GM21786 (cell line): ENCODE measurements around the gene GMEB1.
"Not testable (repeated sequence)": the region's sequence is repeated elsewhere in the genome, so short reads cannot be mapped to it uniquely, and the experiment has no call there.

Experiments
- ATAC-seq: cut with Tn5 transposase; IDR thresholded peaks from one replicate; pipeline ENCODE4 v1.9.1; 2021; ENCODE audit not compliant: unreplicated experiment

GMEB1 gene

DNA sequence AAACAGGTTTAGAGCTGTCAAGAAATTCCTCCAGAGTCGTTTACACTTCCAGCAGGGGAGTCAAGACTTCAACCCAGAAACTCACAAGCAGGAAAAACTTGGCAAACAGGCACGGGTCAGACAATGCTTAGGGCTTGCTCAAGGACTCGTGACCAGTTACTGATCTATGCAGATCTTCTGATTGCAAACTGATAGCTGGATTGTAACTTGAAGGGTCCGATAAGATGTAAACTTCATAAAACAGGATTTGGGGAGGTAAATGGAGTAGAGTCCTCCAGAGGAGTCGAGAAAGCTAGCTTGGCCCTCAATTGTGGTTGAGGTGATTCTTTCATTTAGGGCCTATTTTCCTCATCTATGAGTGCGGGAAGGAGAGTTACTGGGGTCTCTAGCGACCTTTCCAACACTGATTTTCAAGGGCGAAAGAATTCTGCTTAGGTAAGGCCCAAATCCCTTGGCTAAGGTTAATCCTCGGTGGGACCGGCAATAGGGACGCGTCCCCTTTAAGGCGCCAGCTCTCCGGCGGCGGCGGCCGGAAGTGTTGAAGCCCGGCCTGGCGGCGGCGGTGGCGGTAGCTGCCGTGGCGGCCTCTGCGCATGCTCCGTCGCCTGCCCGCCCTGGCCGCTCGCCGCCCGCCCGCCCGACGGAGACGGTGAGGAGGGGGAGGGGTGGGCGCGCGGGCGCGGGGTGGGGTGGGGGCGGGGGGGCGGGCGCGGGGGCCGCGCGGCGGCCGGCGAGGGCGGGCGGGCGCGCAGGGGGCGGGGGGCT is at the start of gene GMEB1:
TSS of gene GMEB1 (plus strand) at position 594 of the 765 bp plus-strand sequence. CDS start 14,829 bp downstream, outside the sequence.
- ATAC-seq, result peak; percentile 64

DNA sequence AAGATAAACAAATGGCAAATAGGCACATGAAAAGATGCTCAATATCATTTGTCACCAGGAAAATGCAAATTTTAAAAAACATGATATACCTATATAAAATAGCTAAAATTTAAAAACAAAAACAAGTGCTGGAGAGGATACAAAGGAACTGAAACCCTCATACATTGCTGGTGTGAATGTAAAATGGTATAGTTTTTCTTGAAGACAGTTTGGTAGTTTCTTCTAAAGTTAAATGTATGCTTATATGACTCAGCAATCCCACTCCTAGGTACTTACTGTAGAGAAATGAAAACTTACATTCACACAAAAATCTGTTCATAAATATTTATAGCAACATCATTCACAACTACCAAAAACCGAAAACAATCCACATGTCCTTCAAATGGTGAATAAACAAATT is 36.9 kb upstream of the GMEB1 start:
- no peak for ATAC-seq

GRCh38 chr1:28632560-28632959 is 36.0 kb upstream of the GMEB1 start:
- no peak for ATAC-seq

GRCh38 chr1:28640766-28641165 is 27.8 kb upstream of the GMEB1 start:
- no peak for ATAC-seq

- peak; percentile 5 for ATAC-seq
Measured at GRCh38 chr1:28642056-28642846, 26.3 kb upstream of the GMEB1 start.

GRCh38 chr1:28642847-28643635 is 25.5 kb upstream of the GMEB1 start, which contains the start of gene TAF12:
Gene TAF12, minus strand, starts transcription at chr1:28643067. Its CDS starts 20,986 bp downstream, at chr1:28622081.
- peak; percentile 75 for ATAC-seq

DNA sequence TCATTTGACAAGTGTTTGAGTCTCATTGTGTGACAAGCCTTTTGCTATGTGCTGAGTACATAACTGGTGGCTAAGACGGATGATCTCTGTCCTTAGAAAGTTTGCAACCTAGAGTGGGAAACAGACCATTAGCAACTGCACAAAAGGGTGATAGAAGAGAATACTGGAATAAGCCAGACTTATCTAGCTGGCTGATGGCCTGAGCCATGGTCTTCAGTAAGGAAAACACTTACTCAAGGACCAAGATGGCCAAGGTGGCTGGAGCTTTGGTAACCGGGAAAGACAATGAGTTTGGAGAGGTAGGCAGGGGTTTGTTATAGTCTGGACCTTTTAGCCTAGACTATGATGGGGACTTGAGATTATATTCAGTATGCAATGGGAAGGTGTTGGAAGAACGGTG is 24.1 kb upstream of the GMEB1 start:
- no peak for ATAC-seq

DNA sequence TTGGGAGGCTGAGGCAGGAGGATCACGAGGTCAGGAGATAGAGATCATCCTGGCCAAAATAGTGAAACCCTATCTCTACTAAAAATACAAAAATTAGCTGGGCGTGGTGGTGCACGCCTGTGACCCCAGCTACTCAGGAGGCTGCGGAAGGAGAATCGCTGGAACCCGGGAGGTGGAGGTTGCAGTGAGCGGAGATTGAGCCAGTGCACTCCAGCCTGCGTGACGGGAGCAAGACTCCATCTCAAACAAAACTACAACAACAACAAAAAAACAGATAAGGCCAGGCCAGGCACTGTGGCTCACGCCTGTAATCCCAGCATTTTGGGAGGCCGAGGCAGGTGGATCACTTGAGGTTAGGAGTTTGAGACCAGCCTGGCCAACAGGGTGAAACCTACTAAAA is 23.2 kb upstream of the GMEB1 start:
- not testable (repeated sequence) for ATAC-seq

DNA sequence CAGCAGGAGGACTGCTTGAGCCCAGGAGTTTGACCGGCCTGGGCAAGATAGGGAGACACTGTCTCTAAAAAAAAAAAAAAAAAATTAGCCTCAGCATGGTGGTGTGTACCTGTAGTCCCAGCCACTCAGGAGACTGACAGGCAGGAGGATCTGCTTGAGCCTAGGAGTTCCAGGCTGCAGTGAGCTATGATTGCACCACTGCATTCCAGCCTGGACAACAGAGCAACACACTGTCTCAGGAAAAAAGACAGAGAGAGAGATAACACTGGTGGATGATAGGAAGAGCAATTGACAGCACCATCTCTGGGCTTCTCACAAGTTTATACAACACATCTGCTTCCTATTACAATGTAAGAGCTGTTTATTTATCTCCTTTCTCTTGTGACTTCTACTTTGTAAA is 22.5 kb upstream of the GMEB1 start:
- ATAC-seq, result no peak

DNA sequence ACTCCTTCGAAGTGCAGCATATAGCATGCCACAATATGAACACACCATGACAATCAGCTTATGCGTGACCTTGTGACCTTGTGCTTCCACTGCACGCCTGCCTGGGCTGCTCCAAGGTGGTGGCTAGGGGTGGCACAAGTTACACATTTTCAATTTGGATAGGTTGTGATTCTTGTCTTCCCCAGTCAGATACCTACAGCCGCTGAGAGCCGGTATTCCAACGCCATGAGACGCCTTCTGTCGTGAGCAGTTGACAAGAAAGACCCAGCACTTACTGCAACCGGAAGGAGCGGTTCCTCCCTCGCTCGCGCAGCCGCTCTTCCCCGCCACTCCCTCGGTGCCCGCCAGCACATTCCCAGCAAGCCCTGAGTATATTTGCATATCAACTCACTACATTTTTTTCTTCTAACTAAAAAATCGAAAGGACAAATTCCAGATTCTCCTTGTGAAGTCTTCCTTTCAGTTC is 20.5 kb upstream of the GMEB1 start:
- ATAC-seq, result peak; percentile 59

DNA sequence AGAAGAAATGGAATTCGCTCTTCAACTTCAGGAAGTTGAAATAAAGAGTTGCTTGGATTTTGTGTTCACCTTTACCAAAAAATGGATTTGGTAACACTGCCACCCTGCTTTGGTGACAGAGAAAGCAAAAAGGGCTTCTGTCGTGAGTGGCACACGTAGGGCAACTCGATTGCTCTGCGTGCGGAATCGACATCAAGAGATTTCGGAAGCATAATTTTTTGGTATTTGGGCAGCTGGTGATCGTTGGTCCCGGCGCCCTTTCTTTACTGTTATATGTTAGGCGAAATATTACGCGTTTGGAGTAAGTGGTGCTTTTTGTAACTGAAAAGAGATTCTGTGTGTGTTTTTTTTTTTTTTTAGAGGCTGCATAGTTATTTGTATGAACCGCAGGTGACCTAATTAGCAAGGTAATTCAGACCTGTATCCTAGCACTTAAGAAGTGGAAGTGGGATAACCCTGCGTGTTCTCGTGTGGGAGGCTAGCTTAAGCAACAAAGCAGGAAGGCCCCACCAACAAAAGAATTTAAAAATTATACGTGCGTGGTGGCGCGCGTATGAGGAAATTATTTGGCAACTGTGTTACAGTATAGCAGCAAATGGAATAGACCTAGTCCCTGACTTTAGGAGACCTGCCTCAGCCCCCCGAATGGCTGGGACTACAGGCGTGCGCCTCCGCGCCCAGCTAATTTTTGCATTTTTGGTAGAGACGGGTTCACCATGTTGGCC is 19.9 kb upstream of the GMEB1 start, which contains the start of gene RNU11:
TSS of gene RNU11 (plus strand) at position 127 of the 725 bp plus-strand sequence.
- peak; percentile 77 for ATAC-seq

DNA sequence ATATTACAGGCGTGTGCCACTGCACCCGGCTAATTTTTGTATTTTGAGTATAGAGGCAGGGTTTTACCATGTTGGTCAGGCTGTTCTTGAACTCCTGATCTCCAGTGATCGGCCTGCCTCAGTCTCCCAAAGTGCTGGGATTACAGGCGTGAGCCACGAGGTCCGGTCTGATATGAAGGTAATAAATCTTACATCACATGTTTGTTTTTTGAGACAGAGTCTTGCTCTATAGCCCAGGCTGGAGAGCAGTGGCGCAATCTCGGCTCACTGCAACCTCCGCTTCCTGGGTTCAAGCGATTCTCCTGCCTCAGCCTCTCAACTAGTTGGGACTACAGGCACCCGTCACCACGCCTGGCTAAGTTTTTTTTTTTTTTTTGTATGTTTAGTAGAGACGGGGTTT is 15.5 kb upstream of the GMEB1 start:
- not testable (repeated sequence) for ATAC-seq

GRCh38 chr1:28653870-28654269 is 14.7 kb upstream of the GMEB1 start:
- not testable (repeated sequence) for ATAC-seq

DNA sequence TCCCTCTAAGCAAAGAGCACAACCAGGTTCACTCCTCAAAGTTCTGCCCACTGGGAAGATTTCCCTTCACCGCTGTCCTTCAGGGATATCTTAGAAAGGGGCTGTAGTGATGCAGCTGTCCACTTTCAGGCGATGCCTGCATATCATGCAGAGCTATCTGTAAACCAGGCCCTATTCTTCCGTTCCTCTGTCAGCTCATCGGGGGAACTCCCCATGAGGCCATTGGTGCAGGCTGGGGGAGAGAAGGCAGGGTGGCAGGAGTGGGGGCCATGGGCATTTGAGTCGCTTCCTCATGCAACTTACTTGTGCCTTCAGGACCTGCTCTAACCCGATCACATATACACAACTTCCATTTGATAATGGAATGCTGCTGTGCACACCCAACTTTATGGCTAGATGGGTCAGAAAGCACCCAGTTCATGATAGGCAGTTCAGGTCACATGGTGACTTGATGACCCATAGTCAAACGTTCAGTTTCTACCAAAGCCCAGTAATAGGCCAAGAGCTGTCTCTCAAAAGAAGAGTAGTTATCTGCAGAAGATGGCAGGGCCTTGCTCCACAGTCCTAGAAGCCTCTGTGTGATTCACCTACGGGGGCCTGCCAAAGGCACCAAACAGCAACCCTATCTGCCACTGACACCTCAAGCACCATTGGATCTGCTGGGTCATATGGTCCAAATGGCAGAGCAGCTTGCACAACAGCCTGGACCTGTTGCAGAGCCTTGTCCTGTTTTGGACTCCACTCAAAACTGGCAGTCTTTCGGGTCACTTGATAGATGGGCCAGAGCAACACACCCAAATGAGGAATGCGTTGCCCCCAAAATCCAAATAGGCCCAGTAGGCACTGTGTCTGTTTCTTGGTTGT is 12.9 kb upstream of the GMEB1 start:
- ATAC-seq, result not testable (repeated sequence)

GRCh38 chr1:28656335-28656734 is 12.2 kb upstream of the GMEB1 start:
- no peak for ATAC-seq

- ATAC-seq, result no peak
Measured at GRCh38 chr1:28663871-28664470, 4.6 kb upstream of the GMEB1 start.

DNA sequence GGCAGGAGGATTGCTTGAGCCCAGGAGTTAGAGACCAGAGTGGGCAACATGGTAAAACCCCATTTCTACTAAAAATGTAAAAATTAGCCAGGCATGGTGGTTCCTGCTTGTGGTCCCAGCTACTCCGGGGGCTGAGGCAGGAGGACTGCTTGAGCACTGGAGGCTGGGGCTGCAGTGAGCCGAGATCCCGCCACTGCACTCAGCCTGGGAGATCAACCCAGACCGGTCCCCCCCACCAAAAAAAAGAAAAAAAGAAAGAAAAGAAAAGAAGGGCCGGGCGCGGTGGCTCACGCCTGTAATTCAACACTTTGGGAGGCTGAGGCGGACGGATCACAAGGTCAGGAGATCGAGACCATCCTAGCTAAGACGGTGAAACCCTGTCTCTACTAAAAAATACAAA is 1.8 kb upstream of the GMEB1 start:
- ATAC-seq, result no peak

DNA sequence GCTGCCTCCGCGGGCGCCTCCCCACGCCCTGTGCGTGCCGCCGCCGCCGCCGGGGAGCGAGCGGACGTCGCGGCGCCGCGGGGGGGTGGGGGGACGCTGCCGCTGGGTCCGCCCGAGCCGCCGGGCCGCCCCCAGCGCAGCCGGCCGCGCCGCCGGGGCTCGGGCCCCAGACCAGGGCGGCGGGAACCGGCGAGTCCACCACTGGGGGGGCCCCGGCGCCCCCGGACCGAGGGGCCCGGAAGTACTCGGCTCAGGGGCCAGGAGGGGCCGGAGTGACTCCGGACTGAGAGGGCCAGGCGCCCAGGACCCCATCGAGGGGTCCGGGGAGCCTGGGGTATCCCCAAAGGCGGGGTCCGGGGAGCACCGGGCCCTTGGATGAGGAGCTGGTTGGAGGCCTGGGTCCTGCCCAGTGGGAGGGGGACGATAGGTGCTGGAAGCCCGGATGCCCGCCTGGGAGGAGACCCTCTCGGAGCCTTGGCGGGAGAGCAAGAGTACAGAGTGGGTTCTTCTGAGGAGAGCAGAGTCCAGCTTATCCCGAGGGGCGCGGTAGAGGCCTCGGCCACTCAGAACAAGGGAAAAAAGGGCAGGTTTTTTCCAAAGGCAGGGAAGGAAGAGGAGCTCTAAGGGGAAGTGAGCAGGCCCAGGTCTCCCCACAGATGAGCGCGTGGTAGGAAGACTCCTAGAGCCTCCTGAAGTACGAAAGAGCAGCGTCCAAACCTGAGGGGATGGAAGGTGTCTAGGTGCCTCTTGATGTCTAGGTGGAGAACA is 556 bp downstream of the GMEB1 start:
- ATAC-seq, result peak; percentile 40
